ENCODE data around the gene IWS1.

- TF ChIP-seq CTCF (IDR thresholded peaks at IDR 0.05) (no peak), POLR2A (IDR thresholded peaks at IDR 0.05) (no peak), POLR2AphosphoS5 (IDR thresholded peaks at IDR 0.05) (no peak)
Measured at GRCh38 chr2:127485694-127486071, 40.6 kb downstream of the IWS1 start.

Data from gastroesophageal sphincter (tissue), 3 donors.